Subcutaneous abdominal adipose tissue (tissue), 5 donors: Measurements from ENCODE around the gene RNF149.

Experiments
- H3K27ac ChIP-seq: one replicate; pipeline ENCODE4 v1.7.0; 2013; ENCODE audit warnings: low read depth, mild to moderate bottlenecking, inconsistent platforms, low read length, moderate library complexity
- H3K27me3 ChIP-seq, 5 donors: one replicate each; pipeline ENCODE4 v1.7.0; 2013; ENCODE audit warnings: low read length in 5 of 5, inconsistent platforms in 1 of 5; ENCODE audit not compliant: control insufficient read depth in 5 of 5, insufficient read depth in 4 of 5
- H3K36me3 ChIP-seq, 5 donors: one replicate each; pipeline ENCODE4 v1.7.0; 2013; ENCODE audit warnings: low read length in 5 of 5; ENCODE audit not compliant: control insufficient read depth in 5 of 5, insufficient read depth in 5 of 5
- H3K4me1 ChIP-seq, 5 donors: one replicate each; pipeline ENCODE4 v1.7.0; 2013; ENCODE audit warnings: low read length in 5 of 5, mild to moderate bottlenecking in 3 of 5, moderate library complexity in 1 of 5; ENCODE audit not compliant: control insufficient read depth in 5 of 5, insufficient read depth in 5 of 5
- H3K4me3 ChIP-seq, 5 donors: one replicate each; pipeline ENCODE4 v1.7.0; 2013; ENCODE audit warnings: low read length in 5 of 5, low read depth in 1 of 5
- H3K9ac ChIP-seq, 5 donors: one replicate each; pipeline ENCODE4 v1.7.0; 2013; ENCODE audit warnings: low read length in 5 of 5, mild to moderate bottlenecking in 4 of 5, moderate library complexity in 3 of 5
- H3K9me3 ChIP-seq, 5 donors: one replicate each; pipeline ENCODE4 v1.7.0; 2013; ENCODE audit warnings: low read length in 5 of 5; ENCODE audit not compliant: control insufficient read depth in 5 of 5
- donor health status: healthy.
- donor health status: healthy.
- donor health status: healthy.
- donor health status: healthy.
- donor health status: healthy.

The RNF149 gene

DNA sequence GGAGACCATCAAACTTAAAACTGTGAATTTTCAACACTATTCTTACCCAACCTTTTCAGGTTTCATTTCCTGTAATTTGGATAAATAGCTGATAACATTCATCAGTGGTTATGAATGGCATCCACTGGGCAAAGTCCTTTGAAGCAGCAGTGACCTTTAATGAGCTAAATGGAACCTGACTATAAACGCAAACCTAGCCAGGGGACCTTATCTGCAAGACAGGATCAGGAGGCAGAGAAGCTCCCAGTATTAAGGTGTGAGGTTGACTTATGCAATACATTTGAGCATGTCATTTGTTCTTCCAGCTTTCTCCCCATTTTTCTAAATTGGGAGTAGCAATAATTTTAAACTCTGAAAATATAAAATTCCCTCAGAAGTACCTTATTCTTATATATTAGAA is 40.4 kb upstream of the RNF149 start:
- Histone ChIP-seq H3K9ac (no peak overlapping the region), H3K27me3 (no peaks in the 10 kb centered on the region), H3K9me3 (no peaks in the 10 kb centered on the region), H3K27ac (no peak overlapping the region), H3K4me3 (no peak overlapping the region), H3K4me1 (no peaks in the 10 kb centered on the region), H3K36me3 (no peaks in the 10 kb centered on the region)

DNA sequence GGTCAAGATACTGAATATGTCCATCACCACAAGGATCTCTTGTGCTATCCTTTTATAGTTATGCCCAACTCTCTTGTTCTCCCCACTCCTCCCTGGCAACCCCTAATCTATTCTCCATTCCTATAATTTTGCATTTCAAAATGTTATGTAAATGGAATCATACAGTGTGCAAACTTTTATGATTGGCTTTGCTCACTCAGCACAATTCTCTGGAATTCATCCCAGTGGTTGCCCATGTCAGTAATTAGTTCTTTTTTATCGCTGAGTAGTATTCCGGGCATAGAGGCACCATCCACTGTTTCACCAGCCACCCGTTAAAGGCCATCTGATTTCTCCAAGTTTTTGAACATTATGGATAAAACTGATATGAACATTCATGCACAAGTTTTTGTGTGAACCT is 38.4 kb upstream of the RNF149 start:
- Histone ChIP-seq H3K4me1 (peaks cover 0 to 4% (median 0%) of the 10 kb centered on the region in 5 donors), H3K9me3 (no peaks in the 10 kb centered on the region), H3K36me3 (no peaks in the 10 kb centered on the region), H3K4me3 (no peak overlapping the region), H3K27me3 (no peaks in the 10 kb centered on the region), H3K9ac (no peak overlapping the region), H3K27ac (no peak overlapping the region)

DNA sequence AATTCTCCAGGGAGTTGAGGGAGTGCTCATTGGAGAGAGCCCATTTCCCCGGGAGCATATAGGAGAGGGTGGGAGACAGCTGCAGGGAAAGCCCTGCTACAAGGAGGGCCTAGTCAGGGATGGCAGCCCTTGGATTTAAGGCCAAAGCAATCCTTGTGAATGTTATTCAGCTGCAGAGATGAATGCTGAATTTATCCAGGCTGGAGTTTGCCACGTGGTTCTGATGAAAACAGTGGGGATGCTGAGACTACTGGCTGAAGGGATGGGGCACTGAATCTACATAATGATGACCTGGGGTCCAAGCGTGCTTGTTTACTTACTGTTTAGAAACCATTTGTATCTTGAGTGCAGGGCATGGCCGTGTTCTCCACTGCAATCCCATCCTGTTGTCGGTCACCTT is 35.6 kb upstream of the RNF149 start:
- Histone ChIP-seq H3K27ac (no peak overlapping the region), H3K4me3 (no peak overlapping the region), H3K9me3 (no peaks in the 10 kb centered on the region), H3K4me1 (peaks cover 0 to 12% (median 0%) of the 10 kb centered on the region in 5 donors), H3K9ac (no peak overlapping the region), H3K36me3 (no peaks in the 10 kb centered on the region), H3K27me3 (no peaks in the 10 kb centered on the region)

GRCh38 chr2:101342625-101343008 is 34.1 kb upstream of the RNF149 start:
- Histone ChIP-seq H3K27ac (no peak overlapping the region), H3K9ac (no peak overlapping the region), H3K27me3 (no peaks in the 10 kb centered on the region), H3K4me3 (no peak overlapping the region), H3K9me3 (no peaks in the 10 kb centered on the region), H3K4me1 (peaks cover 0 to 12% (median 0%) of the 10 kb centered on the region in 5 donors), H3K36me3 (no peaks in the 10 kb centered on the region)

DNA sequence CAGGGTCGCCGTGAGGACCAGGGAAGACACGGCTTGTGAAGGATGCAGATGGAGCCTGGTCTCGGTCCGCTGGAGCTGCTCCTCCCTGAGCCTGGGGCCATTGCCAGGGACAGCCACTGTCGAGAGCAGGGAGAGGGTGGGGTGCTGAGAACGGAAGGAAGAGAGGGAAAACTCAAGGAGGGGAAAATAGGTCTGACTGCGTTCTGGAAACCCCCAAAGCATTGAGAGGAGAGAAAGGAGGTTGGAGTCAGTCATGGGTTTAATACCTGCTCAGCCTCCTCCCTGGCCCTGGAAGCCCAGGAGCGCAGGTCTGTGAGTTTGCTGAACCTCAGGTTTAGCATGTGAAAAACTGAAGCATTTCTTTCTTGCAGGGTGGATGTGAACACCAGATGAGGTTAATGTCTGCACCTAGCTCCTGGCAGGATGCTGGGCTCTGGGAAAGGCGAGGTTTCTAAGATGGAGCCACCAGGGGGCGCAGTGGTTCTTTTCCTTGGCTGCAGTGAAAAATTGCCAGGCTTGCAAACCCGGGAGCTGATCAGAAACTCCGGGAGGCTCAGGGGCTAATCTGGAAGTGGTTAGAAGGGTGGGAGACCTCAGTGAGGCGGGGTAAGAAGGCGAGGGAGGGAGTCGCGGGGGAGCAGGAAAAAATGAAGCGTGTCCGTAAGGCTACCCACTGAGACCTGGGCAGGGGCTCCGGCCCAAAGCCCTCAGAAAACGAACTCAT is 33.6 kb upstream of the RNF149 start:
- Histone ChIP-seq H3K27me3 (no peaks in the 10 kb centered on the region), H3K36me3 (no peaks in the 10 kb centered on the region), H3K9me3 (no peaks in the 10 kb centered on the region), H3K4me1 (peaks cover 0 to 12% (median 0%) of the 10 kb centered on the region in 5 donors), H3K9ac (no peak overlapping the region), H3K27ac (no peak overlapping the region), H3K4me3 (no peak overlapping the region)

DNA sequence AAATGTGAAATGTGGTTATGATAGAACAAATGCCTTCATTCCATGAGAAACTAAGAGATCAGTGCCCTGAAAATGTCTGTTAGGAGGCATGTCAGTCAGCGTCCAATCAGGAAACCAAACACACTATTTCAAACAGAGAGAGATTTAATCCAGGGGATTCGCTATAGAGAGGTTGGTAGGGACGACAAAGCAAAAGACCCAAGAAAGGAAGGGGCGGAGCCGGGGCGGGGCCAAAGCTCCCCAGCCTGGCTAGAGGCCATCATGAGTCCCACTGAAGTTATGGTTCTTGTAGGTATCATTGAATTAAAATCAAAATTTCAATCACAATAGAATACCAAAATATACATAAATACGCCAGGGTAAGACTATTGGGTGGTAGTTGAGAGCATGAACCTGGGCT is 32.9 kb upstream of the RNF149 start:
- H3K27ac ChIP-seq: no peak overlapping the region
- H3K4me3 ChIP-seq: no peak overlapping the region
- no peaks in the 10 kb centered on the region for H3K27me3 ChIP-seq
- H3K36me3 ChIP-seq: no peaks in the 10 kb centered on the region
- no peak overlapping the region for H3K9ac ChIP-seq
- no peaks in the 10 kb centered on the region for H3K9me3 ChIP-seq
- peaks cover 0 to 12% (median 0%) of the 10 kb centered on the region in 5 donors for H3K4me1 ChIP-seq

- no peaks in the 10 kb centered on the region for H3K36me3 ChIP-seq
- peaks cover 0 to 12% (median 0%) of the 10 kb centered on the region in 5 donors for H3K4me1 ChIP-seq
- no peak overlapping the region for H3K9ac ChIP-seq
- no peaks in the 10 kb centered on the region for H3K9me3 ChIP-seq
- H3K4me3 ChIP-seq: no peak overlapping the region
- H3K27ac ChIP-seq: no peak overlapping the region
- H3K27me3 ChIP-seq: no peaks in the 10 kb centered on the region
Measured at GRCh38 chr2:101340141-101340551, 31.6 kb upstream of the RNF149 start.

DNA sequence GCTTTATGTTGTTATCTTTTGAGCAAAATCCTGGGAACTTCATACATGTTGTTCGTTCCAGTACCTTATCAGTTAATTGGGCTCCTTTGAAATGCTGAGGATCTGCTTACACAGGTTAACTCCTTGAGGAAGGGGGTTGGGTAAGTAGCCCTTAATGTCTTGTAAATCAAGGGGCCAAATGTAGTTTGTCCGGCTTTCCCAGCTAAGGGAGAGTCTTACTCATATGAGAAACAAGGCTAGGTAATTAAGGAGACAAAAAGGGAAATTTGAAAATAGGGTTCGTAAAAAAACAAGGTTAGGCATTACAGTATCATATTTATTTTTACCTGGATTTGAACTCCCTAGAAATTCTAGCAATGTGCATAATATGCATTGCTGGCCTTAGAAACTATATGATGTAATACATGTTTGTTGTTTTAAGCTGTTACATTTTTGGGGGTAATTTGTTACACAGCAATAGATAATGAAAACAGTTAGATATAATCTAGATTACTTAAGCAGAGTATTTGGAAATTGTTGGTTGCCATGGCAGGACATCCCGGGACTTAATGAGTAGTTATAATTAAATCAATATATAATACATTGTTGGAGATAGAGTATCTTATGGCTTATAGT is 30.9 kb upstream of the RNF149 start:
- Histone ChIP-seq H3K27me3 (no peaks in the 10 kb centered on the region), H3K9ac (no peak overlapping the region), H3K4me3 (no peak overlapping the region), H3K36me3 (no peaks in the 10 kb centered on the region), H3K4me1 (peaks cover 0 to 12% (median 0%) of the 10 kb centered on the region in 5 donors), H3K27ac (no peak overlapping the region), H3K9me3 (no peaks in the 10 kb centered on the region)

- Histone ChIP-seq H3K4me3 (no peak overlapping the region), H3K9me3 (no peaks in the 10 kb centered on the region), H3K36me3 (no peaks in the 10 kb centered on the region), H3K27ac (no peak overlapping the region), H3K4me1 (peaks cover 0 to 12% (median 0%) of the 10 kb centered on the region in 5 donors), H3K9ac (no peak overlapping the region), H3K27me3 (no peaks in the 10 kb centered on the region)
Measured at GRCh38 chr2:101337877-101338276, 29.4 kb upstream of the RNF149 start.

DNA sequence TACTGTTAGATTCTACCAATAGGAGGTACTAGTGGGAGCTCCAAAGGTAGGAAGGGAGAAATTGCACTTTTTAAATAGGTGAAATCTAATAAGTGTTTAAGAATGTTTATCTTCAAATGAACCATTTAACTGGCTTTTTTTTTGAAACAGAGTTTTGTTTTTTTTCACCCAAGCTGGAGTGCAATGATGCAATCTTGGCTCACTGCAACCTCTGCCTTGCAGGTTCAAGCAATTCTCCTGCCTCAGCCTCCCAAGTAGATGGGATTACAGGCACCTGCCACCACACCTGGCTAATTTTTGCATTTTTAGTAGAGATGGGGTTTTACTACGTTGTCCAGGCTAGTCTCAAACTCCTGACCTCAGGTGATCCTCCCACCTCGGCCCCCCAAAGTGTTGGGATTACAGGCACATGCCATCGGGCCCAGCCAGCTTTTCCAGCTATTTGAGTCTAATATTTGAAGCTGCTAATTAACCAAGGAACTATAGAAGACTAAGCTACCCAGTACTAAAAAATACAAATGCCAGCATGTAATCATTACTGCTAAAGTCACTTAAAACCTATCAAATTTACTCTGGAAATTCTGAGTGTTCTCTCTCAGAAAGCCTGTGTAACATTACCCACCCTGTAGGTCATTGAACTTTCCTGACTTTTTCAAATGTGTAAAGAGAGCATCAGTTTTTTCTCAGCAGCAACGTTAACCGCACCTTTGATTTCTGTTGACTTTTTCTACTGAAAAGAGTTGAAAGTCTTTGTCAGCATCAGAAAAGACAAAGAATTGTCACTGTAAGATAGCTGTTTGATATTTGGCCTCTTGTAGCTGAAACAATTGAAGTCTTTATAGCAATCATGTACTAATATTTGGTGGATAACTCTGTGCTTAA is 24.6 kb upstream of the RNF149 start:
- Histone ChIP-seq H3K9me3 (no peaks in the 10 kb centered on the region), H3K27me3 (no peaks in the 10 kb centered on the region), H3K4me1 (peaks cover 2 to 27% (median 19%) of the 10 kb centered on the region in 5 donors), H3K27ac (no peak overlapping the region), H3K36me3 (no peaks in the 10 kb centered on the region), H3K4me3 (no peak overlapping the region), H3K9ac (no peak overlapping the region)
